Testis (tissue), 2 donors: Measurements from ENCODE around the gene MTR.

Source experiments
- CTCF ChIP-seq, 3 experiments: fragments of 450-650 bp in 2 of 3; fragments of 200-600 bp in 1 of 3; sonication (generic) in 1 of 3; IDR thresholded peaks; one replicate each; pipeline ENCODE4 v1.5.1; 2016 to 2019; ENCODE audit warnings: antibody characterized with exemption in 3 of 3, mild to moderate bottlenecking in 2 of 3, moderate library complexity in 1 of 3
- POLR2A ChIP-seq: fragments of 450-650 bp; IDR thresholded peaks from one replicate; pipeline ENCODE4 v1.6.1; 2017; ENCODE audit warnings: antibody characterized with exemption, mild to moderate bottlenecking, moderate library complexity

- no peak for TF ChIP-seq CTCF (IDR thresholded peaks at IDR 0.05)
- TF ChIP-seq POLR2A = no peak
Measured at GRCh38 chr1:236942431-236942830, 147.3 kb downstream of the MTR start.
